K562 (cell line): ENCODE results near the gene DUS3L. TPM values are rescaled to one million over a fixed set of nuclear protein-coding genes. Genes with fewer than 3 reads are reported as not detected.

Source experiments
- ARID3A ChIP-seq: IDR thresholded peaks from 2 replicates; pipeline ENCODE4 v1.6.1; 2012; ENCODE audit warnings: low read depth, low read length, improper control_type of control experiment, borderline replicate concordance
- CBX2 ChIP-seq: fragments of 200-600 bp; sonication (generic); IDR thresholded peaks from one replicate; pipeline ENCODE4 v1.6.1; 2012; ENCODE audit warnings: mild to moderate bottlenecking, low read length, inconsistent platforms; ENCODE audit not compliant: insufficient read depth, poor library complexity, severe bottlenecking
- DNMT1 ChIP-seq: fragments of 450-650 bp; IDR thresholded peaks from 2 replicates; pipeline ENCODE4 v1.6.1; 2016; ENCODE audit warnings: antibody characterized with exemption, mild to moderate bottlenecking
- E2F3 ChIP-seq: fragments of 250-450 bp; sonication (Bioruptor Pico); IDR thresholded peaks from 2 replicates; pipeline ENCODE4 v1.4.0; 2020; ENCODE audit warnings: mild to moderate bottlenecking
- E2F4 ChIP-seq: sonication (generic); formaldehyde crosslinking; IDR thresholded peaks from 2 replicates; pipeline ENCODE4 v1.8.0; 2022; ENCODE audit warnings: mild to moderate bottlenecking, low read depth, missing genetic modification reagents
- GTF2F1 ChIP-seq: IDR thresholded peaks from 2 replicates; pipeline ENCODE4 v1.6.1; 2011; ENCODE audit warnings: low read depth, low read length, improper control_type of control experiment
- PPARD ChIP-seq: fragments of 250-450 bp; sonication (Bioruptor Pico); IDR thresholded peaks from 2 replicates; pipeline ENCODE4 v1.8.0; 2022; ENCODE audit warnings: inconsistent platforms, mild to moderate bottlenecking, moderate library complexity
- SAFB2 ChIP-seq: fragments of 200-400 bp; formaldehyde crosslinking; IDR thresholded peaks from 2 replicates; pipeline ENCODE4 v1.6.1; 2018; ENCODE audit warnings: borderline replicate concordance, low read length, low read depth, moderate library complexity; ENCODE audit not compliant: severe bottlenecking
- SMARCA4 ChIP-seq: fragments of 450-650 bp; IDR thresholded peaks from 2 replicates; pipeline ENCODE4 v1.6.1; 2016
- SMARCB1 ChIP-seq: IDR thresholded peaks from 2 replicates; pipeline ENCODE4 v1.6.1; 2011; ENCODE audit warnings: improper control_type of control experiment, low read depth; ENCODE audit not compliant: insufficient read length
- TRIM25 ChIP-seq: fragments of 450-650 bp; IDR thresholded peaks from 2 replicates; pipeline ENCODE4 v1.7.0; 2016; ENCODE audit warnings: borderline replicate concordance
- U2AF2 ChIP-seq: fragments of 200-400 bp; formaldehyde crosslinking; optimal IDR thresholded peaks from 2 replicates; pipeline ENCODE3; 2017; ENCODE audit warnings: low read depth, mild to moderate bottlenecking, low read length
- UBTF ChIP-seq, 2 experiments: IDR thresholded peaks; 2 replicates each; pipeline ENCODE4 v1.6.1; 2012; ENCODE audit warnings: improper control_type of control experiment in 2 of 2, low read depth in 2 of 2, low read length in 2 of 2, borderline replicate concordance in 1 of 2
- ZFP30 ChIP-seq: fragments of 250-450 bp; sonication (Bioruptor Pico); IDR thresholded peaks from 2 replicates; pipeline ENCODE4 v1.8.0; 2022; ENCODE audit warnings: moderate library complexity, mild to moderate bottlenecking, inconsistent platforms, borderline replicate concordance
- ZNF174 ChIP-seq: fragments of 250-450 bp; sonication (Bioruptor Pico); IDR thresholded peaks from 2 replicates; pipeline ENCODE4 v1.4.0; 2020; ENCODE audit warnings: mild to moderate bottlenecking
- ZNF224 ChIP-seq: sonication (generic); formaldehyde crosslinking; IDR thresholded peaks from 2 replicates; pipeline ENCODE4 v1.8.0; 2022; ENCODE audit warnings: mild to moderate bottlenecking, missing genetic modification reagents
- polyA plus RNA-seq, 8 experiments: library from polyadenylated mRNA; depleted of rRNA in 4 of 8; stranded (reverse) in 5 of 8; unstranded in 3 of 8; fragments of >200 nt; fragmentation: Nextera tagmentation in 2 of 8; fragmentation: Illumina TruSeq in 1 of 8; extraction: Ambion mirVana in 2 of 8; extraction: Trizol in 1 of 8; gene quantifications; 2 replicates each; pipeline versions ENCODE4 v1.2.1 to v1.2.3, GENCODE V29; 2011 to 2014; ENCODE audit warnings: inconsistent platforms in 1 of 8, missing spikeins in 1 of 8
- total RNA-seq, 7 experiments: library from RNA; depleted of rRNA in 6 of 7; stranded (reverse); fragments of >200 nt in 6 of 7; fragmentation: Illumina TruSeq in 2 of 7; extraction: Trizol in 2 of 7; gene quantifications; 2 replicates each; pipeline versions ENCODE4 v1.2.1 to v1.2.3, GENCODE V29; 2011 to 2021; ENCODE audit warnings: low replicate concordance in 1 of 7

DUS3L gene
- total and polyA plus RNA-seq, 9 of the 15 experiments (the other 6 are each of a cell fraction or from before 2014, with no cell fraction given): 1.7 to 102 (median 77.5) TPM

GRCh38 chr19:5790559-5791520, at the start of gene DUS3L (continued):
- TF ChIP-seq ARID3A: no peak
- peak; percentile 91; the same call in 1 of the 2 replicates for TF ChIP-seq GTF2F1
- peak; percentile 38; the same call in 1 of the 2 replicates for TF ChIP-seq SMARCA4
- no peak for TF ChIP-seq TRIM25
- no peak for TF ChIP-seq ZNF174
- TF ChIP-seq U2AF2: no peak
- no peak for TF ChIP-seq ZFP30 (CRISPR knock-in tag)
- TF ChIP-seq SMARCB1: no peak
- TF ChIP-seq PPARD (CRISPR knock-in tag): no peak
- TF ChIP-seq E2F3 (CRISPR knock-in tag): peak; percentile 72; the same call in 1 of the 2 replicates
- no peak for TF ChIP-seq DNMT1
- TF ChIP-seq E2F4 (CRISPR knock-in tag): peak; percentile 69; the same call in 1 of the 2 replicates
- TF ChIP-seq SAFB2: no peak
- TF ChIP-seq CBX2: no peak
- TF ChIP-seq ZNF224 (CRISPR knock-in tag): peak; percentile 79; the same call in 1 of the 2 replicates
- TF ChIP-seq UBTF (IDR thresholded peaks at IDR 0.05; ENCODE audit: borderline replicate concordance in 1 of 2, low read depth in 2 of 2, low read length in 2 of 2): no peak
